ENCODE results near the gene VAV1.

GRCh38 chr19:6848986-6849385 is 76.5 kb downstream of the VAV1 start:
- TF ChIP-seq CTCF (IDR thresholded peaks at IDR 0.05): no peak
- TF ChIP-seq POLR2A (IDR thresholded peaks at IDR 0.05): no peak

All from thyroid gland (tissue), 4 donors.